SK-N-SH treated with all-trans-retinoic acid at 6 μM for 48 hours (cell line): ENCODE measurements around the gene LRP3.

Experiments used
- CREB5 ChIP-seq: fragments of 250-450 bp; sonication (Bioruptor Pico); IDR thresholded peaks from 2 replicates; pipeline ENCODE4 v1.5.1; 2020; ENCODE audit warnings: low read depth, mild to moderate bottlenecking, moderate library complexity
- CSRNP3 ChIP-seq: fragments of 250-450 bp; sonication (Bioruptor Pico); IDR thresholded peaks from 2 replicates; pipeline ENCODE4 v1.5.1; 2021; ENCODE audit warnings: mild to moderate bottlenecking, moderate library complexity
- SNAI2 ChIP-seq: fragments of 250-450 bp; sonication (Bioruptor Pico); IDR thresholded peaks from 2 replicates; pipeline ENCODE4 v1.5.0; 2020; ENCODE audit warnings: mild to moderate bottlenecking, moderate library complexity

- TF ChIP-seq SNAI2 (CRISPR knock-in tag), result no peak
- TF ChIP-seq CSRNP3 (CRISPR knock-in tag), result no peak
- no peak for TF ChIP-seq CREB5 (CRISPR knock-in tag)
These were observed 35.0 kb upstream of the LRP3 start for GRCh38 chr19:33159149-33159548.
